Measurements from ENCODE around the gene AHRR. TPM values are rescaled to one million over a fixed set of nuclear protein-coding genes. Genes with fewer than 3 reads are reported as not detected.

The AHRR gene
- total and polyA plus RNA-seq, 2 experiments from 2014 or later = 0.27 to 1.8 TPM

- H3K4me1 ChIP-seq (ENCODE audit: insufficient read depth) = no peaks in the 10 kb centered on the region
- no peak overlapping the region for H2AFZ ChIP-seq
- H3K4me3 ChIP-seq = no peak overlapping the region
- no peaks in the 10 kb centered on the region for H3F3A ChIP-seq (replicated peaks; ENCODE audit: low read depth)
- Mint-ChIP-seq H3K4me3 (no peak overlapping the region), H3K4me1 (no peaks in the 10 kb centered on the region), H3K27me3 (ENCODE audit: insufficient read depth, low read depth, poor library complexity) (peaks cover 11% of the 10 kb centered on the region), H3K9me3 (no peaks in the 10 kb centered on the region), H3K27ac (no peak overlapping the region), H3K36me3 (ENCODE audit: low read depth) (no peaks in the 10 kb centered on the region)
- DNase-seq (ENCODE audit: low spot score) (no peak), ATAC-seq (no peak)
- H3K79me2 ChIP-seq (replicated peaks; ENCODE audit: insufficient read depth) = no peaks in the 10 kb centered on the region
- no peak for TF ChIP-seq NANOG (IDR thresholded peaks at IDR 0.05; ENCODE audit: borderline replicate concordance)
- no peak for TF ChIP-seq CREB1 (CRISPR knock-in tag; IDR thresholded peaks at IDR 0.05; ENCODE audit: low read depth)
- no peak for TF ChIP-seq ETS1 (IDR thresholded peaks at IDR 0.05)
- no peak for TF ChIP-seq POLR2AphosphoS5 (IDR thresholded peaks at IDR 0.05; ENCODE audit: low read depth)
- TF ChIP-seq ZNF331 (CRISPR knock-in tag; IDR thresholded peaks at IDR 0.05; ENCODE audit: low read depth) = no peak
- no peak for TF ChIP-seq ZNF462 (CRISPR knock-in tag; IDR thresholded peaks at IDR 0.05)
- TF ChIP-seq REST (IDR thresholded peaks at IDR 0.05; ENCODE audit: unreplicated experiment) = no peak
- no peak for TF ChIP-seq EZH2phosphoT487 (IDR thresholded peaks at IDR 0.05; ENCODE audit: unreplicated experiment)
- TF ChIP-seq JUNB (IDR thresholded peaks at IDR 0.05; ENCODE audit: unreplicated experiment) = no peak
- no peak for TF ChIP-seq STAT1 (IDR thresholded peaks at IDR 0.05; ENCODE audit: unreplicated experiment)
- TF ChIP-seq ZNF114 (CRISPR knock-in tag; IDR thresholded peaks at IDR 0.05) = no peak
- TF ChIP-seq CTCF (conservative IDR thresholded peaks at IDR 0.05; ENCODE audit: low read depth in 2 of 2) = no peak
- TF ChIP-seq EZH2 (IDR thresholded peaks at IDR 0.05; ENCODE audit: low read depth, unreplicated experiment) = no peak
- H4K20me1 ChIP-seq (replicated peaks; ENCODE audit: insufficient read depth) = no peaks in the 10 kb centered on the region
- no peak overlapping the region for H3K27ac ChIP-seq (ENCODE audit: low read depth)
- no peaks in the 10 kb centered on the region for H3K36me3 ChIP-seq (ENCODE audit: insufficient read depth)
- H3K9me2 ChIP-seq (ENCODE audit: insufficient read depth) = no peaks in the 10 kb centered on the region
- H3K27me3 ChIP-seq (ENCODE audit: insufficient read depth) = no peaks in the 10 kb centered on the region
- no peak overlapping the region for H3K4me2 ChIP-seq
Measured at GRCh38 chr5:483434-484140, 162.1 kb downstream of the AHRR start.
